ENCODE data around the gene ADRA2A. TPM values are rescaled to one million over a fixed set of nuclear protein-coding genes. Genes with fewer than 3 reads are reported as not detected.
A peak's percentile ranks its signal among the peaks of the same experiment; 100 is the strongest.

ADRA2A gene
- total RNA-seq, 1 donor from 2014 or later, result 14.2 TPM

GRCh38 chr10:111118758-111119157 is 41.9 kb downstream of the ADRA2A start:
- H3K27ac ChIP-seq, result no peak overlapping the region
- no peak overlapping the region for H3K4me3 ChIP-seq
- DNase-seq (ENCODE audit: extremely low spot score in 2 of 2), result peak; percentile 52 to 79
- no peaks in the 10 kb centered on the region for H3K9me3 ChIP-seq
- H3K4me1 ChIP-seq, result no peaks in the 10 kb centered on the region
- intact Hi-C loops (cut with DNase I), result no loop called here
- H3K36me3 ChIP-seq, result no peaks in the 10 kb centered on the region
- no peak for TF ChIP-seq CTCF (IDR thresholded peaks at IDR 0.05)
- TF ChIP-seq POLR2A (IDR thresholded peaks at IDR 0.05), result no peak
- no peak for TF ChIP-seq POLR2AphosphoS5 (IDR thresholded peaks at IDR 0.05; ENCODE audit: insufficient read depth in 1 of 2, low read depth in 1 of 2)
- H3K27me3 ChIP-seq, result no peaks in the 10 kb centered on the region

GRCh38 chr10:111119637-111120036 is 42.8 kb downstream of the ADRA2A start:
- no peak overlapping the region for H3K4me3 ChIP-seq
- H3K4me1 ChIP-seq, result no peaks in the 10 kb centered on the region
- DNase-seq (ENCODE audit: extremely low spot score in 2 of 2), result peak; percentile 58 to 81
- no peaks in the 10 kb centered on the region for H3K36me3 ChIP-seq
- intact Hi-C loops (cut with DNase I), result no loop called here
- no peak overlapping the region for H3K27ac ChIP-seq
- no peaks in the 10 kb centered on the region for H3K27me3 ChIP-seq
- H3K9me3 ChIP-seq, result no peaks in the 10 kb centered on the region
- no peak for TF ChIP-seq POLR2A (IDR thresholded peaks at IDR 0.05)

- H3K4me3 ChIP-seq, result no peak overlapping the region
- TF ChIP-seq CTCF (IDR thresholded peaks at IDR 0.05), result no peak
- no peak overlapping the region for H3K27ac ChIP-seq
- no peaks in the 10 kb centered on the region for H3K4me1 ChIP-seq
- H3K9me3 ChIP-seq, result no peaks in the 10 kb centered on the region
- peak; percentile 61 to 71 for DNase-seq (ENCODE audit: extremely low spot score in 2 of 2)
- intact Hi-C loops (cut with DNase I), result no loop called here
- no peaks in the 10 kb centered on the region for H3K27me3 ChIP-seq
- H3K36me3 ChIP-seq, result no peaks in the 10 kb centered on the region
Observed at GRCh38 chr10:111122127-111122526, 45.3 kb downstream of the ADRA2A start.

GRCh38 chr10:111123883-111124282 is 47.1 kb downstream of the ADRA2A start:
- Histone ChIP-seq H3K36me3 (no peaks in the 10 kb centered on the region), H3K4me1 (no peaks in the 10 kb centered on the region), H3K27ac (no peak overlapping the region), H3K27me3 (no peaks in the 10 kb centered on the region), H3K9me3 (no peaks in the 10 kb centered on the region), H3K4me3 (no peak overlapping the region)
- peak in 1 of 2 donors; percentile 58 for DNase-seq (ENCODE audit: extremely low spot score in 2 of 2)
- no peak for TF ChIP-seq POLR2AphosphoS5 (IDR thresholded peaks at IDR 0.05; ENCODE audit: insufficient read depth in 1 of 2, low read depth in 1 of 2)
- TF ChIP-seq POLR2A (IDR thresholded peaks at IDR 0.05), result no peak
- TF ChIP-seq CTCF (IDR thresholded peaks at IDR 0.05), result no peak
- intact Hi-C loops (cut with DNase I), result no loop called here

- intact Hi-C loops (cut with DNase I), result no loop called here
- Histone ChIP-seq H3K27me3 (no peaks in the 10 kb centered on the region), H3K27ac (no peak overlapping the region), H3K4me3 (no peak overlapping the region), H3K9me3 (no peaks in the 10 kb centered on the region), H3K36me3 (no peaks in the 10 kb centered on the region), H3K4me1 (no peaks in the 10 kb centered on the region)
- TF ChIP-seq POLR2AphosphoS5 (IDR thresholded peaks at IDR 0.05; ENCODE audit: insufficient read depth in 1 of 2, low read depth in 1 of 2), result no peak
- TF ChIP-seq CTCF (IDR thresholded peaks at IDR 0.05), result no peak
- no peak for TF ChIP-seq POLR2A (IDR thresholded peaks at IDR 0.05)
- peak; percentile 37 to 43 for DNase-seq (ENCODE audit: extremely low spot score in 2 of 2)
Observed at GRCh38 chr10:111125102-111125501, 48.3 kb downstream of the ADRA2A start.

GRCh38 chr10:111126077-111126476 is 49.2 kb downstream of the ADRA2A start:
- H3K4me3 ChIP-seq, result no peak overlapping the region
- TF ChIP-seq POLR2A (IDR thresholded peaks at IDR 0.05), result no peak
- TF ChIP-seq POLR2AphosphoS5 (IDR thresholded peaks at IDR 0.05; ENCODE audit: insufficient read depth in 1 of 2, low read depth in 1 of 2), result no peak
- TF ChIP-seq CTCF (IDR thresholded peaks at IDR 0.05), result no peak
- no peaks in the 10 kb centered on the region for H3K9me3 ChIP-seq
- no peak overlapping the region for H3K27ac ChIP-seq
- DNase-seq (ENCODE audit: extremely low spot score in 2 of 2), result no peak
- intact Hi-C loops (cut with DNase I), result no loop called here
- H3K27me3 ChIP-seq, result no peaks in the 10 kb centered on the region
- no peaks in the 10 kb centered on the region for H3K4me1 ChIP-seq
- H3K36me3 ChIP-seq, result no peaks in the 10 kb centered on the region

Data from vagina (tissue), 2 donors.